NB4 (cell line): Measurements from ENCODE around the gene SHH.
A peak's percentile ranks its signal among the peaks of the same experiment; 100 is the strongest.

Experiments used
- DNase-seq: peaks from one replicate; pipeline ENCODE4 v3.0.0; 2010; ENCODE audit warnings: low read depth
- H3K4me3 ChIP-seq: one replicate; pipeline ENCODE4 v1.5.1; 2011; ENCODE audit warnings: mild to moderate bottlenecking, low read depth, low read length, moderate library complexity
- CTCF ChIP-seq: IDR thresholded peaks from one replicate; pipeline ENCODE4 v1.5.1; 2012; ENCODE audit warnings: low read depth, low read length
- MAX ChIP-seq: IDR thresholded peaks from 2 replicates; pipeline ENCODE4 v1.6.1; 2011; ENCODE audit warnings: low read depth, low read length
- MYC ChIP-seq: IDR thresholded peaks from 2 replicates; pipeline ENCODE4 v1.6.1; 2011; ENCODE audit warnings: low read depth, low read length
- POLR2A ChIP-seq: IDR thresholded peaks from 2 replicates; pipeline ENCODE4 v1.6.1; 2011; ENCODE audit warnings: mild to moderate bottlenecking; ENCODE audit not compliant: insufficient read length; ENCODE audit errors: extremely low read depth

Gene SHH

DNA sequence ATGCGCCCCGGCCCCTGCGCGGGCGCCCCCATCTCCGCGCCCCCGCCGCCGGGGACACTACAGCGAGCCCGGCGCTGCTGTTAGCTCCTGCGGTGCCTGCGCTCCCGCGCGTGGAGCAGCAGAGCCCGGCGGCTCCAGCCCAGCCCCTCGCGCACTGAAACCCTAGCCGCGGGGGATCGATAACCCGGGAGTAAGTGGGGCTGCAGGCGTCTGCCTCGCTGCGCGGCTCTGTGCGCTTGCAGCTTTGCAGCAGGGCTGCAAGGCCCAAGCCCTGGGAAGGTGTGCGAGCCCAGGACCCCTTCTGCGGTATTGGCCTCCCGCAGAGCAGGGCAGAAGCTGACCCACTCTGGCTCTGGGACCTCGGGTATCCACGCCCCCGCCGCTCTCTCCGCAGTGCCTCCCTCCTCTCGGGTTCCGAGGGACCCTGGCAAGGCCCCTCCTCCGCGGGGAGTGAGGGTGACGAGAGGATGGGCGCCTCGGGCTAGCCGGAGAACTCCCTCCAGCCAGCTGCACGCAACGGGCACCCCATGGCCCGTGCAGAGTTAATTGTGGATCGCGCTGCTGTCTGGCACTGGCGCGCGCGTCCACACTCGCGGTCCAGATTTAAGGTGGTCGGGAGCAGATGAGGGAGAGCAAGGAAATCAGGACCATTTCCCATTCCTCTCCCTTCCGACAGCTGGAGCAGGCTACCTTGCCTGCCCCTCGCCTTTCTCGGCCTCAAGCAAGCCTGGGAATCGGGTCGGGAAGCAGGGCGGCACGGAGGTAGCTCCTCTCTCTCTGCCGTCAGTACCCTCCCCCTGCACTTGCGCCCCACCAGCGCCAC is 2.1 kb downstream of the SHH start:
- no peak overlapping the region for H3K4me3 ChIP-seq
- TF ChIP-seq MYC (no peak), POLR2A (no peak), MAX (no peak), CTCF (no peak)

DNA sequence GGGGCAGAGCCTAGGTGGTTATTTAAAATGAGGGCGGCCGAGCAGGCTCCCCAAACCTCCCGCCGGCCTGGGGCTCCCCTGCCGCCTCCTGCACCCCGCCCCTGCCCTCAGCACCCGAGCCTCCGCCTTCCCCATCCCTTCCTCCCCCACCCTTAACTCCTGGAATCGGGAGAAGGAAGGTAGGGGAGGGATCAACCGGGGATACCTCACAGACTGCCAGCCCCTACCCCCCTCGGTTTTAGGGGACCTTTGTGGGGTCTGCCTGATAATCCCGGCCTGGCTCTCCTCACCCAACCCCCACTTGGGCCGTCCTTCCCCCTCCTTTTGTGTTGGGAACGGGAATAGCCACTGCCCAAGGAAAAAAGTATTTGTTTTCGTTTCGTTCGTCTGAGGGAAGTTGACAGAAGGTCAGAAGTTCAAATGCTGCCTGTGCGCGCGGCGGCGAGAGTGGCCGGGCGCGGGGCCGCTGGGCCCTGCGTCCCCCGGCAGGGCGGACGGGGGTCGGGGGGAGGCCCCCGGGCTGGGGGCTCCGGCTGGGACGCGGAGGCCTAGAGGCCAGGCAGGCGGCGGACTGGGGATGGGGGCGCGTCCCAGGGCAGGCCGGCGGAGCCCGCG is 2.8 kb downstream of the SHH start:
- no peak for DNase-seq
- TF ChIP-seq CTCF, result no peak
- TF ChIP-seq MYC, result no peak
- TF ChIP-seq POLR2A, result no peak
- no peak for TF ChIP-seq MAX
- H3K4me3 ChIP-seq, result no peak overlapping the region

More for the DNA sequence above, 2.1 kb downstream of the SHH start:
- no peak for DNase-seq

GRCh38 chr7:155808549-155809331 is 3.5 kb downstream of the SHH start:
- DNase-seq, result peak; percentile 50
- no peak overlapping the region for H3K4me3 ChIP-seq
- TF ChIP-seq CTCF (no peak), POLR2A (no peak), MAX (no peak), MYC (no peak)

- peak; percentile 34; the same call in 1 of the 2 replicates for TF ChIP-seq MAX
- TF ChIP-seq POLR2A, result no peak
- peak; percentile 42; the same call in 1 of the 2 replicates for TF ChIP-seq MYC
- TF ChIP-seq CTCF, result no peak
- DNase-seq, result peak; percentile 83
- H3K4me3 ChIP-seq, result no peak overlapping the region
Measured at GRCh38 chr7:155807789-155808548, 4.3 kb downstream of the SHH start.

GRCh38 chr7:155807065-155807671 is 5.1 kb downstream of the SHH start:
- peak; percentile 30 for DNase-seq
- TF ChIP-seq POLR2A, result no peak
- TF ChIP-seq MYC, result no peak
- H3K4me3 ChIP-seq, result no peak overlapping the region
